HL-60/S4 (cell line): ENCODE measurements around the gene TINCR.

Source experiments
- in situ Hi-C: fragments of 300-500 bp; cut with MboI; formaldehyde crosslinking; loops from 2 replicates; pipeline ENCODE4 v1.14.3; 2022; ENCODE audit warnings: low sequenced_read_pairs

TINCR gene

GRCh38 chr19:5590151-5590864, 22.6 kb upstream of the TINCR start:
- in situ Hi-C loops, result no loop called here

- in situ Hi-C loops, result no loop called here
Observed at GRCh38 chr19:5588906-5589676, 21.3 kb upstream of the TINCR start.

- in situ Hi-C loops, result no loop called here
Observed at GRCh38 chr19:5588441-5588840, 20.7 kb upstream of the TINCR start.

GRCh38 chr19:5587661-5588060, 19.9 kb upstream of the TINCR start:
- in situ Hi-C loops, result no loop called here

GRCh38 chr19:5587071-5587455, 19.3 kb upstream of the TINCR start:
- in situ Hi-C loops, result no loop called here

- in situ Hi-C loops, result no loop called here
Observed at GRCh38 chr19:5586300-5587070, 18.7 kb upstream of the TINCR start.

GRCh38 chr19:5585461-5586299, 17.9 kb upstream of the TINCR start:
- in situ Hi-C loops, result no loop called here

GRCh38 chr19:5580161-5580571, 12.4 kb upstream of the TINCR start:
- in situ Hi-C loops, result no loop called here

GRCh38 chr19:5579697-5580096, 11.9 kb upstream of the TINCR start:
- in situ Hi-C loops, result no loop called here

GRCh38 chr19:5579286-5579685, 11.5 kb upstream of the TINCR start:
- in situ Hi-C loops, result no loop called here

GRCh38 chr19:5578097-5578846, 10.5 kb upstream of the TINCR start:
- in situ Hi-C loops, result no loop called here

GRCh38 chr19:5575590-5575989, 7.8 kb upstream of the TINCR start:
- in situ Hi-C loops, result no loop called here

GRCh38 chr19:5572556-5573286, 5.0 kb upstream of the TINCR start:
- in situ Hi-C loops, result no loop called here

- in situ Hi-C loops, result no loop called here
Observed at GRCh38 chr19:5571777-5572176, 4.0 kb upstream of the TINCR start.

GRCh38 chr19:5567970-5568407, 236 bp upstream of the TINCR start:
- in situ Hi-C loops, result no loop called here

- in situ Hi-C loops, result no loop called here
Observed at GRCh38 chr19:5564930-5565329, 2.8 kb downstream of the TINCR start.

GRCh38 chr19:5563935-5564612, 3.7 kb downstream of the TINCR start:
- in situ Hi-C loops, result no loop called here

- in situ Hi-C loops, result no loop called here
Observed at GRCh38 chr19:5563008-5563431, 4.7 kb downstream of the TINCR start.

GRCh38 chr19:5562280-5562679, 5.5 kb downstream of the TINCR start:
- in situ Hi-C loops, result no loop called here
